GM12873 (cell line): ENCODE results near the gene PNKD.

Experiments
- CTCF ChIP-seq: IDR thresholded peaks from 2 replicates; pipeline ENCODE4 v1.5.1; 2012; ENCODE audit warnings: low read depth, mild to moderate bottlenecking, moderate library complexity, low read length, control low read depth; ENCODE audit not compliant: insufficient read depth; ENCODE audit errors: missing control alignments

The PNKD gene

GRCh38 chr2:218327451-218328210 lies 57.3 kb downstream of the PNKD start:
- TF ChIP-seq CTCF = no peak

GRCh38 chr2:218328294-218328693 lies 58.0 kb downstream of the PNKD start:
- no peak for TF ChIP-seq CTCF

GRCh38 chr2:218329027-218329825 lies 58.9 kb downstream of the PNKD start:
- no peak for TF ChIP-seq CTCF

- TF ChIP-seq CTCF = no peak
These were observed 59.7 kb downstream of the PNKD start for GRCh38 chr2:218329826-218330593.

- no peak for TF ChIP-seq CTCF
These were observed 61.4 kb downstream of the PNKD start for GRCh38 chr2:218331745-218332144.

GRCh38 chr2:218332288-218332687 lies 62.0 kb downstream of the PNKD start:
- TF ChIP-seq CTCF = no peak
